Stimulated activated CD4-positive, alpha-beta T cell treated with anti-CD3 and anti-CD28 coated beads, Interleukin-12 subunit alpha, Interleukin-12 subunit beta, amount 100 ng/mL, for 4 hours (primary cell): Measurements from ENCODE around the gene ANKRD22.

ENCODE experiments used
- DNase-seq: peaks from one replicate; pipeline ENCODE4 v3.0.0-alpha.2; 2020

The ANKRD22 gene

GRCh38 chr10:88792661-88793060, 59.0 kb downstream of the ANKRD22 start:
- no peak for DNase-seq

- DNase-seq: no peak
These were observed 59.7 kb downstream of the ANKRD22 start for GRCh38 chr10:88791924-88792323.

GRCh38 chr10:88788924-88789323, 62.7 kb downstream of the ANKRD22 start:
- DNase-seq: no peak

GRCh38 chr10:88787463-88787862, 64.2 kb downstream of the ANKRD22 start:
- no peak for DNase-seq

GRCh38 chr10:88786032-88786770, 65.4 kb downstream of the ANKRD22 start:
- DNase-seq: no peak

GRCh38 chr10:88783724-88784123, 67.9 kb downstream of the ANKRD22 start:
- no peak for DNase-seq

GRCh38 chr10:88782222-88782621, 69.4 kb downstream of the ANKRD22 start:
- DNase-seq: no peak

GRCh38 chr10:88781206-88781605, 70.4 kb downstream of the ANKRD22 start:
- no peak for DNase-seq
